H1 (cell line): Measurements from ENCODE around the gene CYB561A3. TPM values are rescaled to one million over a fixed set of nuclear protein-coding genes. Genes with fewer than 3 reads are reported as not detected.

Experiments used
- CTCF ChIA-PET: fragments of 300-600 bp; sonication (Branson Sonifier 250); formaldehyde crosslinking; loops from one replicate; lab custom pipeline; 2021; ENCODE audit not compliant: partially characterized antibody; lab: Charles Lee
- POLR2A ChIA-PET: fragments of 300-600 bp; sonication (Branson Sonifier 250); formaldehyde crosslinking; loops from one replicate; lab custom pipeline; 2021; ENCODE audit warnings: inconsistent platforms; ENCODE audit not compliant: partially characterized antibody; lab: Charles Lee
- DNase-seq, 2 experiments: peaks; one replicate each; pipeline versions ENCODE4 v3.0.0 to v3.0.0-alpha.2; 2010 to 2022; ENCODE audit warnings: low spot score in 2 of 2, low read depth in 1 of 2, mixed read lengths in 1 of 2
- FAIRE-seq: peaks from 2 replicates; lab custom pipeline; 2011; peaks lifted over from hg19 to GRCh38; lab: Jason Lieb, UNC
- H2AFZ ChIP-seq: 2 replicates; pipeline ENCODE4 v1.8.1; 2012; ENCODE audit warnings: low read length, inconsistent platforms
- H2AK5ac ChIP-seq: 2 replicates; pipeline ENCODE4 v1.6.1; 2013; ENCODE audit warnings: low read depth, low read length
- H2BK120ac ChIP-seq: replicated peaks from 2 replicates; pipeline ENCODE3; 2013; ENCODE audit warnings: low read depth, low read length, inconsistent platforms
- H2BK12ac ChIP-seq: 2 replicates; pipeline ENCODE4 v1.6.1; 2013; ENCODE audit warnings: low read depth, low read length
- H2BK15ac ChIP-seq: 2 replicates; pipeline ENCODE4 v1.6.1; 2013; ENCODE audit warnings: low read length
- H2BK20ac ChIP-seq: 2 replicates; pipeline ENCODE4 v1.6.1; 2013; ENCODE audit warnings: low read length
- H2BK5ac ChIP-seq: 2 replicates; pipeline ENCODE4 v1.6.1; 2013; ENCODE audit warnings: low read depth, low read length
- H3K14ac ChIP-seq: 2 replicates; pipeline ENCODE4 v1.6.1; 2013; ENCODE audit warnings: inconsistent platforms; ENCODE audit not compliant: insufficient read length
- H3K18ac ChIP-seq: 2 replicates; pipeline ENCODE4 v1.6.1; 2013; ENCODE audit warnings: low read length; ENCODE audit errors: extremely low read depth
- H3K23ac ChIP-seq: 2 replicates; pipeline ENCODE4 v1.6.1; 2013; ENCODE audit warnings: inconsistent platforms; ENCODE audit not compliant: insufficient read length
- H3K23me2 ChIP-seq: 2 replicates; pipeline ENCODE4 v1.6.1; 2013; ENCODE audit warnings: low read depth, low read length
- H3K27ac ChIP-seq: 2 replicates; pipeline ENCODE4 v1.6.1; 2011; ENCODE audit warnings: low read depth, low read length, inconsistent platforms
- H3K27me3 ChIP-seq, 4 experiments: replicated peaks in 1 of 4; 1 replicate in 1 of 4; 2 replicates in 3 of 4; pipeline versions ENCODE4 v1.6.1 to v1.8.1; 2011 to 2013; ENCODE audit warnings: low read length in 3 of 4, mild to moderate bottlenecking in 3 of 4, inconsistent platforms in 2 of 4, mixed read lengths in 2 of 4, moderate library complexity in 1 of 4; ENCODE audit not compliant: control insufficient read depth in 3 of 4, insufficient read depth in 3 of 4; ENCODE audit errors: extremely low read depth in 1 of 4
- H3K36me3 ChIP-seq, 4 experiments: 2 replicates each; pipeline versions ENCODE4 v1.6.1 to v1.8.1; 2011 to 2013; ENCODE audit warnings: mild to moderate bottlenecking in 4 of 4, low read length in 3 of 4, moderate library complexity in 2 of 4, control low read depth in 1 of 4, inconsistent platforms in 1 of 4; ENCODE audit not compliant: insufficient read depth in 4 of 4, control insufficient read depth in 2 of 4
- H3K4ac ChIP-seq: replicated peaks from 2 replicates; pipeline ENCODE3; 2013; ENCODE audit warnings: low read length, low read depth, mixed read lengths, inconsistent platforms; ENCODE audit not compliant: insufficient read length
- H3K4me1 ChIP-seq, 4 experiments: replicated peaks in 1 of 4; 1 replicate in 1 of 4; 2 replicates in 3 of 4; pipeline versions ENCODE4 v1.6.1 to v1.8.1; 2011 to 2013; ENCODE audit warnings: low read length in 3 of 4, inconsistent platforms in 2 of 4, mixed read lengths in 1 of 4; ENCODE audit not compliant: insufficient read depth in 4 of 4, control insufficient read depth in 3 of 4
- H3K4me2 ChIP-seq, 2 experiments: 2 replicates each; pipeline versions ENCODE4 v1.6.1 to v1.8.1; 2011 to 2013; ENCODE audit warnings: low read depth in 2 of 2, low read length in 2 of 2, control low read depth in 1 of 2, inconsistent platforms in 1 of 2, mild to moderate bottlenecking in 1 of 2; ENCODE audit not compliant: insufficient read depth in 1 of 2
- H3K4me3 ChIP-seq, 4 experiments: fragments of 200-600, 300-600 bp in 1 of 4; sonication (generic), shearing (Covaris generic), sonication (Bioruptor Twin) in 1 of 4; 2 replicates each; pipeline versions ENCODE4 v1.5.1 to v1.8.1; 2011 to 2016; ENCODE audit warnings: low read length in 4 of 4, low read depth in 3 of 4, control low read depth in 2 of 4, inconsistent platforms in 2 of 4, mild to moderate bottlenecking in 2 of 4, mixed read lengths in 1 of 4, moderate library complexity in 1 of 4; ENCODE audit not compliant: insufficient read depth in 2 of 4; ENCODE audit errors: extremely low read depth in 1 of 4
- H3K56ac ChIP-seq: replicated peaks from 2 replicates; pipeline ENCODE3; 2013; ENCODE audit warnings: low read depth, mild to moderate bottlenecking, mixed read lengths, low read length, inconsistent platforms; ENCODE audit not compliant: insufficient read length
- H3K79me1 ChIP-seq: 2 replicates; pipeline ENCODE4 v1.6.1; 2013; ENCODE audit warnings: low read depth, low read length, control low read depth
- H3K79me2 ChIP-seq, 2 experiments: 2 replicates each; pipeline versions ENCODE4 v1.6.1 to v1.8.1; 2012 to 2013; ENCODE audit warnings: low read length in 2 of 2, mild to moderate bottlenecking in 2 of 2, inconsistent platforms in 1 of 2; ENCODE audit not compliant: insufficient read depth in 2 of 2, control insufficient read depth in 1 of 2
- H3K9ac ChIP-seq, 4 experiments: replicated peaks in 1 of 4; 1 replicate in 1 of 4; 2 replicates in 3 of 4; pipeline versions ENCODE4 v1.6.1 to v1.8.1; 2011 to 2013; ENCODE audit warnings: low read depth in 3 of 4, low read length in 3 of 4, control low read depth in 2 of 4, mild to moderate bottlenecking in 2 of 4, moderate library complexity in 2 of 4, inconsistent platforms in 1 of 4; ENCODE audit errors: extremely low read depth in 1 of 4
- H3K9me3 ChIP-seq, 2 experiments: 2 replicates each; pipeline versions ENCODE4 v1.6.1 to v1.8.1; 2012 to 2013; ENCODE audit warnings: mild to moderate bottlenecking in 2 of 2, moderate library complexity in 2 of 2, control low read depth in 1 of 2, inconsistent platforms in 1 of 2, low read depth in 1 of 2, low read length in 1 of 2, mixed read lengths in 1 of 2; ENCODE audit not compliant: insufficient read depth in 2 of 2
- H4K20me1 ChIP-seq, 2 experiments: replicated peaks in 1 of 2; 2 replicates each; pipeline versions ENCODE3 to v1.8.1; 2011 to 2013; ENCODE audit warnings: inconsistent platforms in 2 of 2, low read length in 2 of 2, mild to moderate bottlenecking in 1 of 2; ENCODE audit not compliant: insufficient read depth in 2 of 2, control insufficient read depth in 1 of 2
- H4K5ac ChIP-seq: 2 replicates; pipeline ENCODE4 v1.6.1; 2013; ENCODE audit warnings: low read length, low read depth, mixed read lengths, inconsistent platforms; ENCODE audit not compliant: insufficient read length
- H4K8ac ChIP-seq: 2 replicates; pipeline ENCODE4 v1.8.0; 2013; ENCODE audit warnings: mild to moderate bottlenecking, moderate library complexity, low read length, inconsistent platforms; ENCODE audit not compliant: insufficient read depth; ENCODE audit errors: extremely low read depth
- H4K91ac ChIP-seq: replicated peaks from 2 replicates; pipeline ENCODE3; 2013; ENCODE audit warnings: low read length, mixed read lengths, inconsistent platforms; ENCODE audit not compliant: insufficient read length
- HDAC2 ChIP-seq, 2 experiments: fragments of 300-600 bp in 1 of 2; sonication (generic) in 1 of 2; IDR thresholded peaks; 2 replicates each; pipeline ENCODE4 v1.6.1; 2011 to 2012; ENCODE audit warnings: low read depth in 2 of 2, low read length in 2 of 2, mild to moderate bottlenecking in 2 of 2, moderate library complexity in 2 of 2, borderline replicate concordance in 1 of 2, inconsistent platforms in 1 of 2
- KDM4A ChIP-seq: IDR thresholded peaks from one replicate; pipeline ENCODE4 v1.7.1; 2012; ENCODE audit warnings: low read depth, mild to moderate bottlenecking, moderate library complexity, low read length, inconsistent platforms; ENCODE audit not compliant: severe bottlenecking
- SAP30 ChIP-seq: fragments of 300-600 bp; sonication (generic); IDR thresholded peaks from 2 replicates; pipeline ENCODE4 v1.7.1; 2012; ENCODE audit warnings: low read length, moderate library complexity, mild to moderate bottlenecking, inconsistent platforms; ENCODE audit not compliant: insufficient read depth, insufficient replicate concordance
- SP2 ChIP-seq: IDR thresholded peaks from 2 replicates; pipeline ENCODE4 v1.6.1; 2012; ENCODE audit warnings: mild to moderate bottlenecking, low read length, inconsistent platforms
- SUZ12 ChIP-seq: fragments of 200-600 bp; sonication (generic); IDR thresholded peaks from 2 replicates; pipeline ENCODE4 v1.6.1; 2012; ENCODE audit warnings: mild to moderate bottlenecking, inconsistent platforms, low read length, moderate library complexity, mixed read lengths
- TAF7 ChIP-seq: optimal IDR thresholded peaks from 2 replicates; pipeline ENCODE3; 2011; ENCODE audit warnings: low read depth, mild to moderate bottlenecking, inconsistent platforms, low read length, moderate library complexity, borderline replicate concordance
- TBP ChIP-seq: IDR thresholded peaks from 2 replicates; pipeline ENCODE4 v1.6.1; 2011; ENCODE audit warnings: low read depth, low read length, improper control_type of control experiment
- WGBS, 2 experiments: shearing (Covaris generic) in 1 of 2; methylation state at CpG; one replicate each; pipeline versions ENCODE4 v1.1.6 to v1.1.7; 2013 to 2015; ENCODE audit warnings: low lambda C conversion rate in 2 of 2, mixed read lengths in 2 of 2, inconsistent platforms in 1 of 2, low coverage in 1 of 2, missing lambda C conversion rate in 1 of 2; ENCODE audit not compliant: insufficient replicate concordance in 2 of 2, insufficient coverage in 1 of 2, insufficient read length in 1 of 2; ENCODE audit errors: extremely low coverage in 1 of 2, missing lambda C conversion rate in 1 of 2; 5-methylcytosine and 5-hydroxymethylcytosine counted together
- polyA plus RNA-seq, 7 experiments: library from polyadenylated mRNA; depleted of rRNA in 3 of 7; stranded (reverse) in 5 of 7; unstranded in 2 of 7; fragments of >200 nt in 5 of 7; fragments of 200-250 nt in 2 of 7; gene quantifications; 1 replicate in 5 of 7; 2 replicates in 1 of 7; 4 replicates in 1 of 7; pipeline versions ENCODE4 v1.2.1 to v1.2.3, GENCODE V29; 2011 to 2013; ENCODE audit warnings: missing spikeins in 2 of 7, mixed read lengths in 2 of 7
- total RNA-seq: library from RNA; stranded (reverse); fragmentation: NEBNext Ultra II Directional; extraction: Animal tissue kit (Norgen Biotek cat#: 25700); gene quantifications from 2 replicates; pipeline ENCODE4 v1.2.1, GENCODE V29; 2021

CYB561A3 gene
- total and polyA plus RNA-seq, 2 of the 8 experiments (the other 6 are each of a cell fraction or from before 2014, with no cell fraction given) = 29.6 to 41.2 TPM

DNA sequence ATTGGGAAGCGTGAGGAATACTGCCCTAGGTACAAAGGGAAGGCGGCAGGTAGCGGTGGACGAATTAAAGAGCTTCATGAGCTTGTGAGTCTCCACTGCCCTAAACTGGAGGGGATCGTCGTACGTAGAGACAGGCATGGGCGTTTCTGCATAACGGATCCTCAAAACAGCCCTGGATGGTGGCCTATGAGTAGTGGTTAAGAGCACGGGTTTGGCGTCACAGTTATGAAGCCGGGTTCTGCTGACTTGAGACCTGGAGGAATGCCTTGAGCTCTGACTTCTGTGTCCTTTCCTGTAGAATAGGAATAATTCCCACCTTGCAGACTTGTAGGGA lies 827 bp upstream of the CYB561A3 start:
- H3K23ac ChIP-seq = no peak overlapping the region
- H3K56ac ChIP-seq = no peak overlapping the region
- H2BK20ac ChIP-seq = no peak overlapping the region
- POLR2A ChIA-PET = interaction anchor here (0.6 to 39.7 kb wide), 27 partner anchors 8 to 435 kb away, joined by 3 to 1106 read pairs (median 5); partner anchors contain the start of genes CPSF7, CYB561A3, DDB1 and SDHAF2
- peak overlapping the region; percentile 11 for H4K5ac ChIP-seq
- H3K4me2 ChIP-seq = peak overlapping the region; percentile 88 to 94
- CTCF ChIA-PET = interaction anchor here (0.8 to 22.8 kb wide), 7 partner anchors 12 to 154 kb away, joined by 3 to 255 read pairs (median 8); partner anchors contain the start of genes DDB1, TKFC and TMEM216
- H3K79me2 ChIP-seq = peaks cover 3 to 23% of the 10 kb centered on the region in 2 experiments
- H3K23me2 ChIP-seq = peaks cover 14% of the 10 kb centered on the region
- peak overlapping the region; percentile 72; the same call in 1 of the 2 replicates for H2BK15ac ChIP-seq
- peak overlapping the region; percentile 78; the same call in 1 of the 2 replicates for H2BK5ac ChIP-seq
- H3K14ac ChIP-seq = no peak overlapping the region
- peak overlapping the region; percentile 77 to 100 (median 86) for H3K4me3 ChIP-seq
- peak overlapping the region; percentile 94 to 100 (median 99) for H3K9ac ChIP-seq
- H4K20me1 ChIP-seq = no peaks in the 10 kb centered on the region
- no peaks in the 10 kb centered on the region for H3K9me3 ChIP-seq
- H2AK5ac ChIP-seq = 0 out of 2 replicates have a peak overlapping the region, but pooled peaks have one; percentile 85
- H4K8ac ChIP-seq = peak overlapping the region; percentile 19; the same call in 1 of the 2 replicates
- H3K36me3 ChIP-seq = peaks cover 15 to 35% (median 28%) of the 10 kb centered on the region in 4 experiments
- FAIRE-seq (no peak), DNase-seq (no peak)
- peak overlapping the region; percentile 100; the same call in 1 of the 2 replicates for H3K27ac ChIP-seq
- H2BK120ac ChIP-seq = no peak overlapping the region
- no peaks in the 10 kb centered on the region for H3K4me1 ChIP-seq
- H3K27me3 ChIP-seq = no peaks in the 10 kb centered on the region
- TF ChIP-seq TBP (no peak), SP2 (no peak), SUZ12 (no peak), SAP30 (peak; percentile 54), HDAC2 (IDR thresholded peaks at IDR 0.05; ENCODE audit: borderline replicate concordance in 1 of 2, low read depth in 2 of 2, low read length in 2 of 2) (0 out of 4 replicates have a peak, but pooled peaks of 1 of the 2 experiments have one; percentile 16), TAF7 (no peak), KDM4A (peak; percentile 25)
- peaks cover 3% of the 10 kb centered on the region for H3K79me1 ChIP-seq
- 3% methylated on average over 12 of the region's 12 CpGs; no CpG with 5 or more reads in 1 of the 2 experiments for WGBS, 2 experiments
- peak overlapping the region; percentile 15 for H3K4ac ChIP-seq
- H4K91ac ChIP-seq = peak overlapping the region; percentile 12
- peak overlapping the region; percentile 16; the same call in 1 of the 2 replicates for H2AFZ ChIP-seq
- H2BK12ac ChIP-seq = peak overlapping the region; percentile 84
- H3K18ac ChIP-seq = peak overlapping the region; percentile 87; the same call in 1 of the 2 replicates
